Measurements from ENCODE around the gene NAA15. TPM values are rescaled to one million over a fixed set of nuclear protein-coding genes. Genes with fewer than 3 reads are reported as not detected.
"Not testable (repeated sequence)": the region's sequence is repeated elsewhere in the genome, so short reads cannot be mapped to it uniquely, and the experiment has no call there.

NAA15 gene
- total and polyA plus RNA-seq, 8 donors, result 3.2 to 22.1 (median 14.7) TPM

- 83 to 88% methylated on average over 1 of the region's 1 CpG for WGBS, 2 donors
- FAIRE-seq, result no peak
- no peak for ATAC-seq
These were observed 119.3 kb downstream of the NAA15 start for GRCh38 chr4:139420652-139421051.

GRCh38 chr4:139436122-139436521 is 134.8 kb downstream of the NAA15 start:
- 97 to 98% methylated on average over 23 of the region's 23 CpGs for WGBS, 2 donors
- no peaks in the 10 kb centered on the region for H3K27me3 ChIP-seq
- TF ChIP-seq CTCF (IDR thresholded peaks at IDR 0.05), result no peak
- no peak overlapping the region for H3K4me3 ChIP-seq
- FAIRE-seq (no peak), DNase-seq (no peak), ATAC-seq (no peak)
- H3K36me3 ChIP-seq, result no peaks in the 10 kb centered on the region
- intact Hi-C loops (cut with DNase I), result no loop called here
- no peaks in the 10 kb centered on the region for H3K9me3 ChIP-seq
- H3K4me1 ChIP-seq, result no peaks in the 10 kb centered on the region
- no peak overlapping the region for H3K27ac ChIP-seq

More at GRCh38 chr4:139420652-139421051, 119.3 kb downstream of the NAA15 start:
- no peak for DNase-seq
- Histone ChIP-seq H3K4me1 (no peaks in the 10 kb centered on the region), H3K9me3 (no peaks in the 10 kb centered on the region), H3K36me3 (no peaks in the 10 kb centered on the region), H3K27ac (no peak overlapping the region), H3K4me3 (no peak overlapping the region), H3K27me3 (no peaks in the 10 kb centered on the region)
- no peak for TF ChIP-seq CTCF (IDR thresholded peaks at IDR 0.05)
- intact Hi-C loops (cut with DNase I), result no loop called here

- intact Hi-C loops (cut with DNase I), result no loop called here
- Histone ChIP-seq H3K4me3 (no peak overlapping the region), H3K36me3 (no peaks in the 10 kb centered on the region), H3K27me3 (no peaks in the 10 kb centered on the region), H3K27ac (no peak overlapping the region), H3K9me3 (no peaks in the 10 kb centered on the region), H3K4me1 (no peaks in the 10 kb centered on the region)
- 89 to 96% methylated on average over 2 of the region's 2 CpGs for WGBS, 2 donors
- TF ChIP-seq CTCF (IDR thresholded peaks at IDR 0.05), result no peak
- FAIRE-seq (no peak), DNase-seq (no peak), ATAC-seq (no peak)
These were observed 136.8 kb downstream of the NAA15 start for GRCh38 chr4:139438141-139438540.

GRCh38 chr4:139441029-139441428 is 139.7 kb downstream of the NAA15 start:
- no peak for DNase-seq
- Histone ChIP-seq H3K9me3 (no peaks in the 10 kb centered on the region), H3K36me3 (no peaks in the 10 kb centered on the region), H3K27me3 (no peaks in the 10 kb centered on the region), H3K27ac (no peak overlapping the region), H3K4me3 (no peak overlapping the region), H3K4me1 (no peaks in the 10 kb centered on the region)
- no peak for FAIRE-seq
- WGBS, 2 donors, result 98 to 99% methylated on average over 4 of the region's 4 CpGs
- TF ChIP-seq CTCF (IDR thresholded peaks at IDR 0.05), result no peak
- intact Hi-C loops (cut with DNase I), result no loop called here
- no peak for ATAC-seq

GRCh38 chr4:139443661-139444060 is 142.4 kb downstream of the NAA15 start:
- H3K9me3 ChIP-seq, result no peaks in the 10 kb centered on the region
- FAIRE-seq (no peak), ATAC-seq (no peak), DNase-seq (no peak)
- no peaks in the 10 kb centered on the region for H3K27me3 ChIP-seq
- intact Hi-C loops (cut with DNase I), result no loop called here
- no peak overlapping the region for H3K27ac ChIP-seq
- H3K36me3 ChIP-seq, result no peaks in the 10 kb centered on the region
- TF ChIP-seq CTCF (IDR thresholded peaks at IDR 0.05), result no peak
- 88 to 92% methylated on average over 7 of the region's 7 CpGs for WGBS, 2 donors
- H3K4me1 ChIP-seq, result no peaks in the 10 kb centered on the region
- H3K4me3 ChIP-seq, result no peak overlapping the region

GRCh38 chr4:139444881-139445280 is 143.6 kb downstream of the NAA15 start:
- not testable (repeated sequence) for FAIRE-seq, ATAC-seq

GRCh38 chr4:139447078-139447477 is 145.8 kb downstream of the NAA15 start:
- 94 to 95% methylated on average over 4 of the region's 4 CpGs for WGBS, 2 donors
- FAIRE-seq; intact Hi-C loops (cut with DNase I); ATAC-seq; H3K36me3 ChIP-seq; H3K4me1 ChIP-seq; H3K4me3 ChIP-seq; H3K27ac ChIP-seq; H3K9me3 ChIP-seq; H3K27me3 ChIP-seq; DNase-seq: not testable (repeated sequence)

More at GRCh38 chr4:139444881-139445280, 143.6 kb downstream of the NAA15 start:
- H3K36me3 ChIP-seq; DNase-seq; H3K4me1 ChIP-seq; H3K27ac ChIP-seq; H3K27me3 ChIP-seq; H3K9me3 ChIP-seq; intact Hi-C loops (cut with DNase I); H3K4me3 ChIP-seq: not testable (repeated sequence)
- WGBS, 2 donors, result 63 to 66% methylated on average over 3 of the region's 3 CpGs
